ENCODE data around the gene UBR7. TPM values are rescaled to one million over a fixed set of nuclear protein-coding genes. Genes with fewer than 3 reads are reported as not detected.
"Not testable (repeated sequence)": the region's sequence is repeated elsewhere in the genome, so short reads cannot be mapped to it uniquely, and the experiment has no call there.

Gene UBR7
- total RNA-seq, 4 donors from 2014 or later, result 26.2 to 33.6 (median 29.9) TPM

DNA sequence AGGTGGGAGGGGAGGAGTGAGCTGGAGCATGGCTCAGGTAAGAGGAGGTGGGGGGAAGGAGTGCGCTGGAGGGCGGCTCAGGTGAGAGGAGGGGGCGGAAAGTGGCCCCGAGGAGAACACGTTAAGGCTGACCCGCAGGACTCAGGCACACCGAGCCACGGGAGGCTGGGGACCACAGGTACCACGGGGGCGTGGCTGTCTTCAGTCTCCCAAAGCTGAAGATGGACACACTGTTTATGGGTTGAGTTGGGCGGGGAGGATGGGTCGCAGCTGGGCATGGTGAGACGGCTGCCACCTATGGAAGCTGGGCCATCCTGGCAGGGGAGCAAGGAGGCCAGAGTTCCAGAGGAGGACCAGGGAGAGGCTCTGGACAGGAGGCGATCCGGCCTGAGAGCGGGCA lies 23.5 kb downstream of the UBR7 start:
- WGBS, result 94% methylated on average over 16 of the region's 16 CpGs
- no peak for DNase-seq (ENCODE audit: extremely low spot score)
- Histone ChIP-seq H3K27ac (replicated peaks in 1 of 4) (no peak overlapping the region), H3K9me3 (no peaks in the 10 kb centered on the region), H3K4me3 (peak overlapping the region in 1 of 4 donors; percentile 55), H3K27me3 (no peaks in the 10 kb centered on the region), H3K36me3 (peaks cover 16 to 42% (median 34%) of the 10 kb centered on the region in 4 donors), H3K4me1 (peaks cover 3 to 18% (median 16%) of the 10 kb centered on the region in 4 donors)
- TF ChIP-seq POLR2A (IDR thresholded peaks at IDR 0.05; ENCODE audit: low read depth), result no peak
- no peak for TF ChIP-seq POLR2AphosphoS5 (IDR thresholded peaks at IDR 0.05)
- TF ChIP-seq CTCF (IDR thresholded peaks at IDR 0.05), result no peak
- TF ChIP-seq EP300 (IDR thresholded peaks at IDR 0.05), result no peak
- intact Hi-C loops (cut with DNase I), result no loop called here

DNA sequence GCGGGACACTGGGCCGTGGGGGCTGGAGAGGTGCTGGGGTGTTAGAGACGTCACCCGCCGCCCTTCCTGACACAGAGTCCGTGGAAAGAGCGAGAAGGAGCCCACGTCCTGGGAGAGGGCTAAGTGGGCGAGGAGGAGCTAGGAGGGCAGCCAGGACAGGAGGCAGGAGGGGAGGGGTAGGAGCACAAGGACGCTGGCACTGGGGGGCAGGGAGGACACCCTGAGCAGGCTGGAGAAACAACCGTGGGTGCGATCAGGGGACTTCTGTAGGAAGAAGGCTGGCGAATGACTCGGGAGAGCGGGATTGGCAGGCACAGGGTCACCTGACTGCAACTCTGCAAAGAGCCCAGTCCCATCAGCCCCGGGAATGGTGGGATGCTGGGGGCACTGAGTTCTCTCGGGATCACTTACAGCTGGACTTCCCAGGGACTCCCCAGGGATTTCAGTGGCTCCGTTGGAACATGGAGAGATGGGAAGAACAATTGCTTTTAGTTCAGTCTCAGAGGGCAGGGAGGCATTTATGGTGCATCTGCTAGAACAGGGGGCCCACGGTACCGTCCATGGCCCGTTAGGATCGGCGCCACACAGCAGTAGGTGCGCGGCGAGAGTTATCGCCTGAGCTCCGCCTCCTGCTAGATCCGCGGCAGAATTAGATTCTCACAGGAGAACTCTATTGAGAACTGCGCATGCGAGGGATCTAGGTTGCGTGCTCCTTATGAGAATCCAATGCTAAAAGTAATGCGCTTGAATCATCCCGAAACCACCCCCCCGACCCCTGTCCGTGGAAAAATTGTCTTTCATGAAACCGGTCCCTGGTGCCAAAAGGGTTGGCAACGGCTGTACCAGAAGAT lies 24.3 kb downstream of the UBR7 start:
- no peaks in the 10 kb centered on the region for H3K27me3 ChIP-seq
- TF ChIP-seq EP300 (IDR thresholded peaks at IDR 0.05) (no peak), POLR2AphosphoS5 (IDR thresholded peaks at IDR 0.05) (no peak), CTCF (IDR thresholded peaks at IDR 0.05) (no peak), POLR2A (IDR thresholded peaks at IDR 0.05; ENCODE audit: low read depth) (no peak)
- H3K36me3 ChIP-seq, result peaks cover 16 to 34% (median 28%) of the 10 kb centered on the region in 4 donors
- H3K9me3 ChIP-seq, result no peaks in the 10 kb centered on the region
- intact Hi-C loops (cut with DNase I), result no loop called here
- WGBS, result 58% methylated on average over 39 of the region's 39 CpGs
- peak overlapping the region; percentile 41 to 59 (median 50) for H3K4me3 ChIP-seq
- no peak overlapping the region for H3K27ac ChIP-seq (replicated peaks in 1 of 4)
- peaks cover 3 to 18% (median 16%) of the 10 kb centered on the region in 4 donors for H3K4me1 ChIP-seq
- no peak for DNase-seq (ENCODE audit: extremely low spot score)

- Histone ChIP-seq H3K9me3 (no peaks in the 10 kb centered on the region), H3K27ac (replicated peaks in 1 of 4) (no peak overlapping the region), H3K27me3 (no peaks in the 10 kb centered on the region), H3K36me3 (peaks cover 9 to 26% (median 23%) of the 10 kb centered on the region in 4 donors), H3K4me1 (peaks cover 3 to 18% (median 16%) of the 10 kb centered on the region in 4 donors), H3K4me3 (peak overlapping the region in 3 of 4 donors; percentile 41 to 59 (median 55))
- WGBS, result 80% methylated on average over 14 of the region's 17 CpGs
- intact Hi-C loops (cut with DNase I), result no loop called here
- no peak for DNase-seq (ENCODE audit: extremely low spot score)
- no peak for TF ChIP-seq CTCF (IDR thresholded peaks at IDR 0.05)
- TF ChIP-seq POLR2AphosphoS5 (IDR thresholded peaks at IDR 0.05), result no peak
- TF ChIP-seq EP300 (IDR thresholded peaks at IDR 0.05), result no peak
- no peak for TF ChIP-seq POLR2A (IDR thresholded peaks at IDR 0.05; ENCODE audit: low read depth)
These were observed 25.1 kb downstream of the UBR7 start for GRCh38 chr14:93232159-93232558.

DNA sequence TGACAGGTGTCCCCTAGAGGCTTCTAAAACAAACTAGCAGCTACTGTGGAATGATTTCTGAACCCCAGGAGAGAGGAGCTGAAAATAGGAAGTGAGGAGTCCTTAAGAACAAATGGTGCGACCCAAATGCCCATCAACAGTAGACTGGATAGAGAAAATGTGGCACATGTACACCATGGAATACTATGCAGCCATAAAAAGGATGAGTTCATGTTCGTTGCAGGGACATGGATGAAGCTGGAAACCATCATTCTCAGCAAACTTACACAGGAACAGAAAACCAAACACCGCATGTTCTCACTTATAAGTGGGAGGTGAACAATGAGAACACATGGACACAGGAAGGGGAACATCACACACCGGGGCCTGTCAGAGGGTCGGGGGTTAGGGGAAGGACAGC lies 26.0 kb downstream of the UBR7 start:
- intact Hi-C loops (cut with DNase I); H3K4me3 ChIP-seq; H3K27me3 ChIP-seq; H3K27ac ChIP-seq (replicated peaks in 1 of 4); DNase-seq (ENCODE audit: extremely low spot score); H3K9me3 ChIP-seq: not testable (repeated sequence)
- WGBS, result 95% methylated on average over 5 of the region's 5 CpGs
- H3K36me3 ChIP-seq, result peaks cover 0 to 18% (median 13%) of the 10 kb centered on the region in 4 donors
- H3K4me1 ChIP-seq, result peaks cover 3 to 18% (median 16%) of the 10 kb centered on the region in 4 donors

- Histone ChIP-seq H3K4me3 (no peak overlapping the region), H3K4me1 (peaks cover 3 to 18% (median 16%) of the 10 kb centered on the region in 4 donors), H3K27ac (replicated peaks in 1 of 4) (no peak overlapping the region), H3K27me3 (no peaks in the 10 kb centered on the region), H3K9me3 (no peaks in the 10 kb centered on the region), H3K36me3 (peaks cover 0 to 6% (median 2%) of the 10 kb centered on the region in 4 donors)
- intact Hi-C loops (cut with DNase I), result no loop called here
- WGBS, result 64% methylated on average over 10 of the region's 10 CpGs
- no peak for DNase-seq (ENCODE audit: extremely low spot score)
- no peak for TF ChIP-seq EP300 (IDR thresholded peaks at IDR 0.05)
- TF ChIP-seq POLR2AphosphoS5 (IDR thresholded peaks at IDR 0.05), result no peak
- TF ChIP-seq CTCF (IDR thresholded peaks at IDR 0.05), result no peak
- TF ChIP-seq POLR2A (IDR thresholded peaks at IDR 0.05; ENCODE audit: low read depth), result no peak
These were observed 27.7 kb downstream of the UBR7 start for GRCh38 chr14:93234798-93235197.

Data from esophagus muscularis mucosa (tissue), 4 donors.